Effector memory CD8-positive, alpha-beta T cell (primary cell): ENCODE measurements around the gene BRICD5.
A peak's percentile ranks its signal among the peaks of the same experiment; 100 is the strongest.
"Not testable (repeated sequence)": the region's sequence is repeated elsewhere in the genome, so short reads cannot be mapped to it uniquely, and the experiment has no call there.

Experiments
- ATAC-seq: fragments of 150-1000 bp; cut with Tn5 transposase; replicated peaks from 2 replicates; pipeline ENCODE4 v1.10.0; 2021; ENCODE audit warnings: mild to moderate bottlenecking, moderate library complexity
- DNase-seq, 3 experiments: peaks; one replicate each; pipeline ENCODE4 v3.0.0; 2021
- H3K27ac Mint-ChIP-seq, 2 donors: one replicate each; pipeline ENCODE4 v1.8.0; 2022; ENCODE audit warnings: mild to moderate bottlenecking in 2 of 2, mixed read lengths in 2 of 2, moderate library complexity in 2 of 2
- H3K27me3 Mint-ChIP-seq, 2 donors: one replicate each; pipeline ENCODE4 v1.8.0; 2022; ENCODE audit warnings: mixed read lengths in 2 of 2
- H3K36me3 Mint-ChIP-seq: one replicate; pipeline ENCODE4 v1.8.0; 2022; ENCODE audit warnings: mild to moderate bottlenecking, moderate library complexity, mixed read lengths; ENCODE audit not compliant: insufficient read depth
- H3K4me1 Mint-ChIP-seq, 2 donors: one replicate each; pipeline ENCODE4 v1.8.0; 2022; ENCODE audit warnings: low read depth in 2 of 2, mixed read lengths in 2 of 2
- H3K4me3 Mint-ChIP-seq, 2 donors: one replicate each; pipeline ENCODE4 v1.8.0; 2022; ENCODE audit warnings: mild to moderate bottlenecking in 2 of 2, mixed read lengths in 2 of 2, moderate library complexity in 2 of 2
- H3K9me3 Mint-ChIP-seq, 2 donors: one replicate each; pipeline ENCODE4 v1.8.0; 2022; ENCODE audit warnings: mixed read lengths in 2 of 2

Gene BRICD5

GRCh38 chr16:2206420-2206779, 4.3 kb downstream of the BRICD5 start:
- Mint-ChIP-seq H3K9me3 (no peaks in the 10 kb centered on the region), H3K27me3 (no peaks in the 10 kb centered on the region), H3K4me3 (peak overlapping the region; percentile 71 to 81), H3K27ac (peak overlapping the region in 1 of 2 donors; percentile 90), H3K36me3 (peaks cover 24% of the 10 kb centered on the region), H3K4me1 (peaks cover 18 to 22% of the 10 kb centered on the region in 2 donors)
- DNase-seq (no peak), ATAC-seq (no peak)

- no peaks in the 10 kb centered on the region for H3K27me3 Mint-ChIP-seq
- no peaks in the 10 kb centered on the region for H3K9me3 Mint-ChIP-seq
- peaks cover 24% of the 10 kb centered on the region for H3K36me3 Mint-ChIP-seq
- ATAC-seq = no peak
- H3K27ac Mint-ChIP-seq = peak overlapping the region in 1 of 2 donors; percentile 90
- H3K4me1 Mint-ChIP-seq = peaks cover 18 to 22% of the 10 kb centered on the region in 2 donors
- DNase-seq = no peak
- H3K4me3 Mint-ChIP-seq = peak overlapping the region; percentile 71 to 81
Observed at GRCh38 chr16:2205967-2206313, 4.7 kb downstream of the BRICD5 start.

GRCh38 chr16:2205104-2205966, 5.3 kb downstream of the BRICD5 start, which contains the start of gene MLST8:
Gene MLST8 (plus strand): TSS chr16:2205454. CDS start chr16:2206086, 632 bp downstream.
- peaks cover 19% of the 10 kb centered on the region for H3K36me3 Mint-ChIP-seq
- peaks cover 18 to 22% of the 10 kb centered on the region in 2 donors for H3K4me1 Mint-ChIP-seq
- H3K27ac Mint-ChIP-seq = peak within 1 kb of the TSS; percentile 85 to 90
- peaks cover under 1 to 3% of the 10 kb centered on the region in 2 donors for H3K27me3 Mint-ChIP-seq
- peak; percentile 86 for ATAC-seq
- H3K4me3 Mint-ChIP-seq = peak within 1 kb of the TSS; percentile 71 to 81
- peak; percentile 91 to 94 (median 93) for DNase-seq
- no peaks in the 10 kb centered on the region for H3K9me3 Mint-ChIP-seq

- ATAC-seq (no peak), DNase-seq (no peak)
- Mint-ChIP-seq H3K4me1 (peaks cover 18 to 22% of the 10 kb centered on the region in 2 donors), H3K27me3 (peaks cover 6 to 10% of the 10 kb centered on the region in 2 donors), H3K27ac (peak overlapping the region; percentile 85 to 90), H3K36me3 (peaks cover 17% of the 10 kb centered on the region), H3K4me3 (peak overlapping the region; percentile 71 to 81), H3K9me3 (no peaks in the 10 kb centered on the region)
Observed at GRCh38 chr16:2204416-2205103, 6.1 kb downstream of the BRICD5 start.

- H3K27me3 Mint-ChIP-seq = peaks cover 16 to 21% of the 10 kb centered on the region in 2 donors
- H3K9me3 Mint-ChIP-seq, H3K27ac Mint-ChIP-seq, DNase-seq, ATAC-seq: not testable (repeated sequence)
- H3K36me3 Mint-ChIP-seq = peaks cover 11% of the 10 kb centered on the region
- peaks cover 18 to 22% of the 10 kb centered on the region in 2 donors for H3K4me1 Mint-ChIP-seq
- peak overlapping the region; percentile 71 to 81 for H3K4me3 Mint-ChIP-seq
Observed at GRCh38 chr16:2203119-2203688, 7.5 kb downstream of the BRICD5 start.

GRCh38 chr16:2200313-2200712, 10.3 kb downstream of the BRICD5 start:
- no peak for DNase-seq
- Mint-ChIP-seq H3K36me3 (peaks cover 5% of the 10 kb centered on the region), H3K27ac (no peak overlapping the region), H3K4me3 (no peak overlapping the region), H3K4me1 (peaks cover 7 to 11% of the 10 kb centered on the region in 2 donors), H3K27me3 (peaks cover 26 to 36% of the 10 kb centered on the region in 2 donors), H3K9me3 (no peaks in the 10 kb centered on the region)
- no peak for ATAC-seq

- H3K9me3 Mint-ChIP-seq = no peaks in the 10 kb centered on the region
- H3K27me3 Mint-ChIP-seq = peaks cover 33 to 42% of the 10 kb centered on the region in 2 donors
- no peak for ATAC-seq
- H3K36me3 Mint-ChIP-seq = peaks cover 3% of the 10 kb centered on the region
- DNase-seq = no peak
- no peak overlapping the region for H3K27ac Mint-ChIP-seq
- H3K4me3 Mint-ChIP-seq = no peak overlapping the region
- peaks cover 8 to 15% of the 10 kb centered on the region in 2 donors for H3K4me1 Mint-ChIP-seq
Observed at GRCh38 chr16:2199621-2200139, 11.0 kb downstream of the BRICD5 start.

GRCh38 chr16:2199095-2199494, 11.6 kb downstream of the BRICD5 start:
- DNase-seq = no peak
- no peak for ATAC-seq
- no peaks in the 10 kb centered on the region for H3K9me3 Mint-ChIP-seq
- peaks cover 3% of the 10 kb centered on the region for H3K36me3 Mint-ChIP-seq
- no peak overlapping the region for H3K27ac Mint-ChIP-seq
- H3K4me3 Mint-ChIP-seq = no peak overlapping the region
- H3K4me1 Mint-ChIP-seq = peaks cover 2 to 11% of the 10 kb centered on the region in 2 donors
- H3K27me3 Mint-ChIP-seq = peaks cover 33 to 48% of the 10 kb centered on the region in 2 donors

GRCh38 chr16:2198283-2198682, 12.4 kb downstream of the BRICD5 start:
- peak overlapping the region in 1 of 2 donors; percentile 73 for H3K4me3 Mint-ChIP-seq
- no peak overlapping the region for H3K27ac Mint-ChIP-seq
- no peaks in the 10 kb centered on the region for H3K9me3 Mint-ChIP-seq
- peaks cover 2 to 5% of the 10 kb centered on the region in 2 donors for H3K4me1 Mint-ChIP-seq
- no peak for ATAC-seq
- H3K36me3 Mint-ChIP-seq = peaks cover 3% of the 10 kb centered on the region
- peaks cover 33 to 50% of the 10 kb centered on the region in 2 donors for H3K27me3 Mint-ChIP-seq
- DNase-seq = no peak

GRCh38 chr16:2197765-2198164, 12.9 kb downstream of the BRICD5 start:
- no peak for DNase-seq
- Mint-ChIP-seq H3K9me3 (no peaks in the 10 kb centered on the region), H3K36me3 (peaks cover 3% of the 10 kb centered on the region), H3K27ac (no peak overlapping the region), H3K4me1 (peaks cover 2 to 5% of the 10 kb centered on the region in 2 donors), H3K4me3 (peak overlapping the region in 1 of 2 donors; percentile 73), H3K27me3 (peaks cover 33 to 50% of the 10 kb centered on the region in 2 donors)
- no peak for ATAC-seq

- H3K27me3 Mint-ChIP-seq = peaks cover 33 to 50% of the 10 kb centered on the region in 2 donors
- H3K27ac Mint-ChIP-seq = no peak overlapping the region
- H3K4me3 Mint-ChIP-seq = peak overlapping the region; percentile 73 to 74
- H3K9me3 Mint-ChIP-seq = no peaks in the 10 kb centered on the region
- DNase-seq (no peak), ATAC-seq (no peak)
- peaks cover 2 to 5% of the 10 kb centered on the region in 2 donors for H3K4me1 Mint-ChIP-seq
- H3K36me3 Mint-ChIP-seq = no peaks in the 10 kb centered on the region
Observed at GRCh38 chr16:2196981-2197511, 13.6 kb downstream of the BRICD5 start.

- Mint-ChIP-seq H3K27me3 (peaks cover 33 to 50% of the 10 kb centered on the region in 2 donors), H3K36me3 (no peaks in the 10 kb centered on the region), H3K4me1 (peaks cover 2 to 5% of the 10 kb centered on the region in 2 donors), H3K4me3 (peak within 1 kb of the TSS; percentile 73 to 74), H3K27ac (no peak within 1 kb of the TSS), H3K9me3 (no peaks in the 10 kb centered on the region)
- DNase-seq (no peak), ATAC-seq (peak; percentile 62)
Observed at GRCh38 chr16:2196162-2196980, 14.3 kb downstream of the BRICD5 start, which contains the start of gene CASKIN1. Gene CASKIN1 (minus strand): TSS chr16:2196605. CDS start chr16:2196432, 173 bp downstream.
